AG09319 (cell line): ENCODE results near the gene BRIX1.

Experiments used
- DNase-seq: peaks from one replicate; pipeline ENCODE4 v3.0.0-alpha.2; 2010; ENCODE audit warnings: low read depth; ENCODE audit errors: extremely low read depth
- TF ChIP-seq, protein P1 (sequence below): IDR thresholded peaks from 2 replicates; pipeline ENCODE4 v1.5.1; 2011; ENCODE audit warnings: low read depth, mild to moderate bottlenecking, inconsistent platforms, low read length, moderate library complexity

BRIX1 gene

DNA sequence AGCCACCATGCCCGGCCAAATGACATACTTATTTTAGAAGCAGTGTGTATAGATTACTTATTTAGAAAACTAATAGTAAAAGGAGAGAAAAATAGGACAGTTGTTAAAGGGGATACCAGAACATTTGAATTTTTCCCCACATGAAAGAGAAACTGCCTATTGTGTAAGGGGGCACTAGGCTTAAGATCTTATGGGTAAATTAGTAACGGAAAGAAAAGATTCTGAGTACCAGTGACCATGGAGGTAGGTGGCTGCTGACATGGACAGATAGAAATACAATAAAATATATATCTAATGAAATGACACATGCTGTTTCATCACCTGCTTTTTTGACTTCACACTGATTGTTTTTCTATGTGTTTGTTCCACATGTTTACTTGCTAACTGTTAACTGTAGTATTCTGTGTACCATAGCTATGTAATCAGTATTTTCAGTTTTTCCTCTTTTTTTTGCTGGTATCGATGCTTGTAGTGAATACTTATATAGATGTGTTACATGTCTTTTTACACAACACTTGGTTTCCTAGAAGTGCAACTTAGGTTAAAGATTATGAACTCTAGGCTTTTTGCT, 10.9 kb downstream of the BRIX1 start:
- DNase-seq: no peak
- TF ChIP-seq, protein P1, sequence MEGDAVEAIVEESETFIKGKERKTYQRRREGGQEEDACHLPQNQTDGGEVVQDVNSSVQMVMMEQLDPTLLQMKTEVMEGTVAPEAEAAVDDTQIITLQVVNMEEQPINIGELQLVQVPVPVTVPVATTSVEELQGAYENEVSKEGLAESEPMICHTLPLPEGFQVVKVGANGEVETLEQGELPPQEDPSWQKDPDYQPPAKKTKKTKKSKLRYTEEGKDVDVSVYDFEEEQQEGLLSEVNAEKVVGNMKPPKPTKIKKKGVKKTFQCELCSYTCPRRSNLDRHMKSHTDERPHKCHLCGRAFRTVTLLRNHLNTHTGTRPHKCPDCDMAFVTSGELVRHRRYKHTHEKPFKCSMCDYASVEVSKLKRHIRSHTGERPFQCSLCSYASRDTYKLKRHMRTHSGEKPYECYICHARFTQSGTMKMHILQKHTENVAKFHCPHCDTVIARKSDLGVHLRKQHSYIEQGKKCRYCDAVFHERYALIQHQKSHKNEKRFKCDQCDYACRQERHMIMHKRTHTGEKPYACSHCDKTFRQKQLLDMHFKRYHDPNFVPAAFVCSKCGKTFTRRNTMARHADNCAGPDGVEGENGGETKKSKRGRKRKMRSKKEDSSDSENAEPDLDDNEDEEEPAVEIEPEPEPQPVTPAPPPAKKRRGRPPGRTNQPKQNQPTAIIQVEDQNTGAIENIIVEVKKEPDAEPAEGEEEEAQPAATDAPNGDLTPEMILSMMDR: no peak

DNA sequence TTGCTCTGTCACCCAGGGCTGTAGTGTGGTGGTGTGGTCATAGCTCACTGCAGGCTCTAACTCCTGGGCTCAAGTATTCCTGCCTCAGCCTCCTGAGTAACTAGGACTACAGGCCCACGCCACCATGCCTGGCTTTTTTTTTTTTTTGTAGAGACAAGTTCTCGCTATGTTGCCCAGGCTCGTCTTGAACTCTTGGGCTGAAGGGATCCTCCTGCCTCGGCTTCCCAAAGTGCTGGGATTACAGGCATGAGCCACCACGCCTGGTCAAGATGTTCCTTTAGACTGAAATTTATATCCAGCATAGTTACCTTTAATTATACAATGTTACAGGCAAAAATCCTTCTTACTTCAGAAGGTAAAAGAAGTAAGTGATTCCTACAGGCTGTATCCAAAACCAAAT, 12.3 kb downstream of the BRIX1 start:
- TF ChIP-seq, protein P1: no peak
- no peak for DNase-seq

DNA sequence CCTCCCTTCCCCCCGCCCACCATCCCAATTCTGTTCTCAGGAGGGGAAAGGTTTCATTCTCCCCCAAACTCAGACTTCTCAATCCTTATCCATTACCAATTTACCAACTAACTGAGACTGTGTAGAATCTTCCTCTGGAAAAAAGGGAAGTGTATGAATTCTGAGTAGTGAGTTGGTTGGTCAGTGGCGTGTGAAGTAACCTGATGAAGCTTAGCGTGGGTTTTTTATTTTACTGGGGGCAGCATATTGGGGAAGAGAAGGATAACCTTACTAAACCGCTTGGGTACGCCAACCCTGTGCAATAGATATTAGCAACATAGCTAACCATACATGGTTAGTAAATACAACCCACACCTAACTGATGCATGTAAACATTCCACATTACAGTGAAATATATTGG, 12.8 kb downstream of the BRIX1 start:
- no peak for DNase-seq
- TF ChIP-seq, protein P1: no peak

DNA sequence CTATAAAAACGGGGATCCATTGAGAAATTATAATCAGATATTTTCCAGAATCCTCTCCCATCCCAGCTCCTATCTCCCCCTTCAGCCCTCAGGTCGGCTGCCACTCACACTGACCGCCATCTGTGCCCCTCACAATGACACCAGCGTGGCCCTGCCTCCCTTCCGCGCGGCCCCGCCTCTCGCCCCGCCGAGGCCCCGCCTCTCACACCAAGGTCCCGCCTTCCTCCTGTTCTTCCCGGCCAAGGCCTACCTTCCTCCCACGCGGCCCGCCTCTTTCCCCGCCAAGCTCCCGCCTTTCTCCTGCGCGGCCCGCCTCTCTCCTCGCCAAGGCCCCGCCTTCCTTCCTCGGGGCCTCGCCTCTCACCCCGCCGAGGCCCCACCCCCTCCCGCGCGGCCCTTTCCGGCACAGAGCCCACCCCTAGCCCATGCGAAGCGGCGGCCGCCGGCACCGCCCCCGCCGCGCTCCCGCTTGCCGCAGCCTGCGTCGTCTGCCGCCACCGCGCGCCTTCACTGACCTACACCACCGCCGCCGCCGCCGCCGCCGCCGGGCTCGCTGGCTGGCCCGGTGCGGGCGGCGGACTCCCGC, 13.7 kb downstream of the BRIX1 start, which contains the start of gene DNAJC21:
DNAJC21 (plus strand) TSS at position 426 of the 586 bp plus-strand sequence. CDS start 261 bp downstream, outside the sequence.
- DNase-seq: peak; percentile 92
- TF ChIP-seq, protein P1: no peak

DNA sequence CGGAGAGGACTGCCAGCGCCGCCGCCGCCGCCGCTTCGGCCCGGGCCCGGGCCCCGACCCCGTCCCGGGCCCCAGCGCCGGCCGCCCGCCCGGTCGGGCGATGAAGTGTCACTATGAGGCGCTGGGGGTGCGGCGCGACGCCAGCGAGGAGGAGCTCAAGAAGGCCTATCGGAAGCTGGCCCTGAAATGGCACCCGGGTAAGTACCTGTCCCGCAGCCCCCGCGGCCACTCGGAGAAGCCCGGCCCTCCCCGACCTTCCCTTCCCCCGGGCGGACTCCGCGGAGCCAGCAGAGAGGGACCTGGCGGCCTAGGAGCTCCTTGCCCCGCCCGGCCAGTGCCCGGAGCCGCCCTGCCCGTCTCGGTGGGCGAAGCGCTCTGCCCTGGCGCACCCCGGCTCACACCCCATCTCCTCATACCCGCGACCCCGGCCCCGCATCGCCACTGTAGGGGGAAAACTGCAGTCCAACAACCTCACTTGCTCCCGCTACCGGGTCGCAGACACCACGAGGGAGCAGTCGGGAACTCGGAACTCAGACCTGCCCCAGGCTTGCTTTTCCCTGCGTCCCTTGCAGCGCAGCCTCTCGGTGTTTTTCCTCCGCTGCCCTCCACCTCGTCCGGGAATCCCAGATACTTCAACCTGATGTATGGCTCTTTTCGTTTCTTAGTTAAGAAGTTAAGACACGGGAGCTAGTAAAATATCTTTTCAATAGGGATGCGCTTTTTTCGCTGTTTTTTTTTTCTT, 14.4 kb downstream of the BRIX1 start:
- peak; percentile 38 for DNase-seq
- TF ChIP-seq, protein P1: no peak

DNA sequence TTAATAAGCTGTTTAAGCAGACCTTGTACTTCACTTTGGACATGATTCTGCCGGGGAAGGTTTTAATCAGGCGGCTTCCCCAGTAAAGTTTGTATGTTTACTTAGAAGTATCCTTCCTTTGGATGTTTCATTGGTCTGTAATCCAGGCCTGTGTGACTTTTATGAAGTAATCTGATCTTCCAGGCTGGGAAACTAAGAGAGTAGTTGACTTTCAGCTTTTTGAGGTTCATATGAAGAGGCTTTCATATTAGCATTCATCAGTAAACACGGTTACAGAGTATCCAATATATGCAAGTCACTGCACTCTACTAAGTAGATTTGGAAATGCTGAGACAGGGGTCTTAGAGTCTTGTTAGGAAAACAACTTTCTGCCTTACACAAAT, 14.9 kb downstream of the BRIX1 start:
- DNase-seq: no peak
- TF ChIP-seq, protein P1: no peak

DNA sequence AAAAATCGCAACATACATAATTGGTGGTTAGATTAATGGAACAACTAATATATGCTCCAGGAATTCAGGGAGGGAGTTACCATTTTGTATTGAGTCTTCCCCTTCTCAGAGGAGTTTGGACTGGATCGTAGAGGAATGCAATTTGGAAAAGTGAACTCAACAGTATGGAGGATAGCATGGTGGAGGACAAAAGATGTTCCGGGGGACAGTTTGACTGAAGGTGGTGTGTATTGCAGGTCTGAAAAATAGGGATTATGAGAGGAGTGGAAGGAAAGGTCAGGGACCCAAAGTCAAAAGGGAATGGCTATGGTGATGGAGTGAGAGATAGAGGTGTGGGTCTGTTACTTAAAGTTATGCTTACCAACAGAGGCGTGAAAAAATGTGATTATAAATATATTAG, 15.4 kb downstream of the BRIX1 start:
- DNase-seq: no peak
- TF ChIP-seq, protein P1: no peak
